Hepatocyte (in vitro differentiated cells): ENCODE results near the gene IL20.

Experiments
- EZH2 ChIP-seq: fragments of 200-600 bp; sonication (generic); IDR thresholded peaks from 2 replicates; pipeline ENCODE4 v1.6.1; 2016; ENCODE audit warnings: antibody characterized with exemption, mild to moderate bottlenecking, borderline replicate concordance
- EZH2phosphoT487 ChIP-seq: fragments of 200-600 bp; sonication (generic); IDR thresholded peaks from one replicate; pipeline ENCODE4 v1.6.1; 2018; ENCODE audit warnings: antibody characterized with exemption, mild to moderate bottlenecking, low read depth, moderate library complexity; ENCODE audit not compliant: unreplicated experiment, severe bottlenecking
- TF ChIP-seq, protein P1 (sequence below): fragments of 200-600 bp; sonication (generic); IDR thresholded peaks from 2 replicates; pipeline ENCODE4 v1.5.1; 2016; ENCODE audit warnings: antibody characterized with exemption, mild to moderate bottlenecking; ENCODE audit not compliant: poor library complexity

DNA sequence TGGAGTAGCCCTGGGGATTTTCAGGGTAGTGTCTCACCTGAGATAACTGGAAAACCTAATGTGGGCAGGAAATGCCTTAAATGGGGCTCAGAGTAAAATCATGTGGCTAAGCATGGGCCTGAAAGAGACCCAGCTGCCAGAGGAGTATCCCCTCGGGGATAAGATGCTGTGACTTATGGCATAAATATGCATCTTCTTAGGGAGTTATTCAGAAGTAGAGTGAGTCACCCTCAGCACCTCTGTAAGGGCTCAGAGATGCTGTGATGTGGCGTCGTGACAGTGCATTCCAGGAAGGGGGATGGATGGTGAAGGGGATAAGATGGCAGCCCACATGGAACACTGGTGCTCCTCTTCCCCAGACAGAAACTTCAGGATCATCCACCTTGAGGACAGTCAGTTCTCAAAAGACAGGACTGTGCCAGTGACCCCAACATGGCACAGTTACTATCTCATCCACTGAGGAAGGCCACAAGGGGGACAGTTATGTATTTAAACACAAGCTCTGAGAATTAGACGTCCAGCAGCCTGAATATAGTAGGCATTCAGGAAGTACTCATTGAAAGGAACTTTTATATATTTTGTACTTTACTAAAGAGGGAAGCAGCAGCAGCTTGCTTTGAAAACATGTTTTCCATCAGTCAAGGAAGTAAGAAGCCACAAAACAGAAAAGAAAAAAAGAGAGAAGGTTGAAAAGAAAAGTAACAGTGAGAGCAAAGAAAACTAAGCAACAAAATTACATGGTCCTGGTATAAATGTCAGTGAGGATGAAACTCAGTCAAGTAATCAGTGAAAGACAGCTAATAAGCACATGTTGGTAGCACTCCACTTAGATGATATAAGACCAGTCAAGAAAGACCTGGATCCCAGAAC lies 40.1 kb downstream of the IL20 start:
- TF ChIP-seq, protein P1, sequence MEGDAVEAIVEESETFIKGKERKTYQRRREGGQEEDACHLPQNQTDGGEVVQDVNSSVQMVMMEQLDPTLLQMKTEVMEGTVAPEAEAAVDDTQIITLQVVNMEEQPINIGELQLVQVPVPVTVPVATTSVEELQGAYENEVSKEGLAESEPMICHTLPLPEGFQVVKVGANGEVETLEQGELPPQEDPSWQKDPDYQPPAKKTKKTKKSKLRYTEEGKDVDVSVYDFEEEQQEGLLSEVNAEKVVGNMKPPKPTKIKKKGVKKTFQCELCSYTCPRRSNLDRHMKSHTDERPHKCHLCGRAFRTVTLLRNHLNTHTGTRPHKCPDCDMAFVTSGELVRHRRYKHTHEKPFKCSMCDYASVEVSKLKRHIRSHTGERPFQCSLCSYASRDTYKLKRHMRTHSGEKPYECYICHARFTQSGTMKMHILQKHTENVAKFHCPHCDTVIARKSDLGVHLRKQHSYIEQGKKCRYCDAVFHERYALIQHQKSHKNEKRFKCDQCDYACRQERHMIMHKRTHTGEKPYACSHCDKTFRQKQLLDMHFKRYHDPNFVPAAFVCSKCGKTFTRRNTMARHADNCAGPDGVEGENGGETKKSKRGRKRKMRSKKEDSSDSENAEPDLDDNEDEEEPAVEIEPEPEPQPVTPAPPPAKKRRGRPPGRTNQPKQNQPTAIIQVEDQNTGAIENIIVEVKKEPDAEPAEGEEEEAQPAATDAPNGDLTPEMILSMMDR = no peak
- no peak for TF ChIP-seq EZH2phosphoT487
- no peak for TF ChIP-seq EZH2
